Ascending aorta (tissue), 2 donors: ENCODE data around the gene KATNB1. TPM values are rescaled to one million over a fixed set of nuclear protein-coding genes. Genes with fewer than 3 reads are reported as not detected.
A peak's percentile ranks its signal among the peaks of the same experiment; 100 is the strongest.
"Not testable (repeated sequence)": the region's sequence is repeated elsewhere in the genome, so short reads cannot be mapped to it uniquely, and the experiment has no call there.

ENCODE experiments used
- DNase-seq, 2 donors: peaks; one replicate each; pipeline ENCODE4 v3.0.0-alpha.2; 2019; ENCODE audit warnings: low spot score in 2 of 2
- H3K27ac ChIP-seq, 2 donors: fragments of 200-600 bp; sonication (generic); one replicate each; pipeline ENCODE4 v1.5.1; 2016 to 2017; ENCODE audit warnings: mild to moderate bottlenecking in 1 of 2
- H3K27me3 ChIP-seq: fragments of 200-600 bp; sonication (generic); one replicate; pipeline ENCODE4 v1.5.1; 2017
- H3K36me3 ChIP-seq, 2 donors: fragments of 200-600 bp; sonication (generic); one replicate each; pipeline ENCODE4 v1.5.1; 2016
- H3K4me1 ChIP-seq, 2 donors: fragments of 200-600 bp; sonication (generic); one replicate each; pipeline ENCODE4 v1.5.1; 2016 to 2017; ENCODE audit warnings: mild to moderate bottlenecking in 1 of 2
- H3K4me3 ChIP-seq, 2 donors: fragments of 200-600 bp; sonication (generic); one replicate each; pipeline ENCODE4 v1.5.1; 2016 to 2017; ENCODE audit warnings: mild to moderate bottlenecking in 1 of 2
- H3K9me3 ChIP-seq, 2 donors: fragments of 200-600 bp; sonication (generic); one replicate each; pipeline ENCODE4 v1.5.1; 2016
- CTCF ChIP-seq, 3 experiments: fragments of 200-600 bp in 2 of 3; fragments of 450-650 bp in 1 of 3; sonication (generic) in 2 of 3; IDR thresholded peaks; one replicate each; pipeline ENCODE4 v1.5.1; 2016 to 2019; ENCODE audit warnings: antibody characterized with exemption in 3 of 3, mild to moderate bottlenecking in 1 of 3, moderate library complexity in 1 of 3
- intact Hi-C: fragments of 100-400 bp; cut with DNase I; formaldehyde crosslinking; loops from one replicate; pipeline ENCODE4 v1.15.1; 2023
- total RNA-seq: library from RNA; depleted of rRNA; stranded (reverse); fragments of >200 nt; gene quantifications from one replicate; pipeline ENCODE4 v1.1.0, GENCODE V29; 2016

Gene KATNB1
- total RNA-seq, 1 donor from 2014 or later = 35.3 TPM

DNA sequence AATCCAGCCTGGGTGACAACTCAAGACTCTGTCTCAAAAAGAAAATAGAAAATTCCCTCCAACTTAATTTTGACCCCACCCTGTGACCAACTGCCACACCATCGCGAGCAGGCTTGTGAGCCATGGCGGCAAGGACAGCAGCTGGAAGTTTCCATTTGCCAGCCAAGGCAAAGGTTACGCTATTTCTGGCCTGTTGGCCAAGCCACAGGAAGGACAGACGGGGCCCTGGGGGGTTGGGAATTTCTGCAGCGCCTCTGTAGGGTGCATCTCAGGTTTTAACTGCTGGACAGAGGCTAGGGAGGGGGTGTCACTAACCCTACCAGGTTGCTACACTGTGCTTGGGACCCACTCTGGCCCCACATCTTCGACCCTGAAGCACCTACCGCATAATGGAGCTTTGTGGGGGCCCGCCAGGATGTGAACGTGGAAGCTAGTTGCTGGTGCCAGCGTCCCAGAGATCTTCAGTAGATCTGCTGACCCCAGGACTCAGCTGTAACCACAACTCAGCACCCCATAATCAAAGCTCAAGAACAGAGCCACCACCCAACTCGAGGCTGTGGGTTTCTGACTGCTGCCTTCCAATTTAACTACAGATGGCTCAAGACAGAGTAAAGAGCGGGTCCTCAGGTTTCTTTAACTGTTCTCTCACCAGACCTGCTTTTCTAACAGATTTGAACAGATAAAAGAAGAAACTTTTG, 55.8 kb downstream of the KATNB1 start:
- Histone ChIP-seq H3K27me3 (no peaks in the 10 kb centered on the region), H3K4me1 (no peaks in the 10 kb centered on the region), H3K4me3 (no peak overlapping the region), H3K9me3 (no peaks in the 10 kb centered on the region), H3K27ac (no peak overlapping the region), H3K36me3 (peaks cover 26 to 56% of the 10 kb centered on the region in 2 donors)
- no peak for DNase-seq
- no peak for TF ChIP-seq CTCF (IDR thresholded peaks at IDR 0.05)
- intact Hi-C loops = no loop called here

DNA sequence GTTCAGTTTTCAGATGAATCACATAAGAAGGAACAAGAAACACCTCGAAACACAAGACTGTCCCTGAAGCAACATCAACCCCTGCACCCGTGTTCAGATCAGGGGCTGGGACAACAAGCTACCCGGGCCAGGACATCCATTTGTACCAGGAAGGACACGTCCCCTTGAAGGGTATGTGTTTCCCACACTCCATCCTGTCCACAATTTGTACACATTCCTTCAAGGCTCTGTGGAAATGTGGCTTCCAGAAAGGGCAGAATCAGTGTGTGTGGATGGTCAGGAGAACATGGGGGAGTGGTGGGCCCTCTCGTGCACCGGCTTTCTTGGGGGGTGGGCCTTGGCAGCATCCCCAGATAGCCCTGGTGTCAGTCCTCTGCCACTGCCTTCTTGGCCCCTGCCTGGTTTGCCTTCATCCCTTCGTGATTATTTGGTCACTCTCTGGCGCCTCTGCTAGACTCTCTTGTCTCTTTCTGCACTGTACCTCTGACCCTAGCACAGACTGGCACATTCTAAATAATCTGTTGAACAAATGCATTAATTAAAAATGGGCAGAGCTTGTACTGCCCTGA, 56.4 kb downstream of the KATNB1 start:
- Histone ChIP-seq H3K4me1 (no peaks in the 10 kb centered on the region), H3K9me3 (no peaks in the 10 kb centered on the region), H3K4me3 (no peak overlapping the region), H3K27ac (no peak overlapping the region), H3K27me3 (no peaks in the 10 kb centered on the region), H3K36me3 (peaks cover 28 to 63% of the 10 kb centered on the region in 2 donors)
- intact Hi-C loops = no loop called here
- no peak for DNase-seq
- TF ChIP-seq CTCF (IDR thresholded peaks at IDR 0.05) = no peak

GRCh38 chr16:57794849-57795430, 59.4 kb downstream of the KATNB1 start:
- no peak for DNase-seq
- peaks cover 16 to 46% of the 10 kb centered on the region in 2 donors for H3K36me3 ChIP-seq
- H3K9me3 ChIP-seq = no peaks in the 10 kb centered on the region
- no peak for TF ChIP-seq CTCF (IDR thresholded peaks at IDR 0.05)
- intact Hi-C loops = no loop called here
- H3K27me3 ChIP-seq = no peaks in the 10 kb centered on the region
- no peak overlapping the region for H3K4me3 ChIP-seq
- H3K27ac ChIP-seq = no peak overlapping the region
- H3K4me1 ChIP-seq = peaks cover 0 to 6% of the 10 kb centered on the region in 2 donors

GRCh38 chr16:57795431-57795878, 59.9 kb downstream of the KATNB1 start:
- H3K4me3 ChIP-seq = no peak overlapping the region
- intact Hi-C loops = no loop called here
- peaks cover 16 to 41% of the 10 kb centered on the region in 2 donors for H3K36me3 ChIP-seq
- H3K9me3 ChIP-seq = no peaks in the 10 kb centered on the region
- no peak for DNase-seq
- TF ChIP-seq CTCF (IDR thresholded peaks at IDR 0.05) = peak; percentile 7 to 22 (median 22)
- H3K27me3 ChIP-seq = no peaks in the 10 kb centered on the region
- H3K4me1 ChIP-seq = peaks cover 0 to 10% of the 10 kb centered on the region in 2 donors
- no peak overlapping the region for H3K27ac ChIP-seq

DNA sequence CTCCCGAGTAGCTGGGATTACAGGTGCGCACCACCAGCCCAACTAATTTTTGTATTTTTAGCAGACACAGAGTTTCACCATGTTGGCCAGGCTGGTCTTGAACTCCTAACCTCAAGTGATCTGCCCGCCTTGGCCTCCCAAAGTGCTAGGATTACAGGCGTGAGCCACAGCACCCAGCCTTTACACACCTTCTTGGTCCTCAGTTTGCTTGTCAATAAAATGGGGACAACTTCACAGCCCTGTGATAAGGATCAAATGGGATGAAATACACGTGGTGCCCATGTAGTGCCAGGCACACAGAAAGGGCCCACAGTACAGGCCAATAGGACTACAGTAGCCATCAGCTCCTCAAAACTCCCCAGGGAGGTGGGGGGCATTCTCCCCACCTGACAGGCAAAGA, 60.4 kb downstream of the KATNB1 start:
- H3K27me3 ChIP-seq, intact Hi-C loops, H3K9me3 ChIP-seq, DNase-seq, H3K4me3 ChIP-seq, H3K27ac ChIP-seq: not testable (repeated sequence)
- H3K4me1 ChIP-seq = peaks cover 0 to 16% of the 10 kb centered on the region in 2 donors
- peaks cover 16 to 36% of the 10 kb centered on the region in 2 donors for H3K36me3 ChIP-seq

DNA sequence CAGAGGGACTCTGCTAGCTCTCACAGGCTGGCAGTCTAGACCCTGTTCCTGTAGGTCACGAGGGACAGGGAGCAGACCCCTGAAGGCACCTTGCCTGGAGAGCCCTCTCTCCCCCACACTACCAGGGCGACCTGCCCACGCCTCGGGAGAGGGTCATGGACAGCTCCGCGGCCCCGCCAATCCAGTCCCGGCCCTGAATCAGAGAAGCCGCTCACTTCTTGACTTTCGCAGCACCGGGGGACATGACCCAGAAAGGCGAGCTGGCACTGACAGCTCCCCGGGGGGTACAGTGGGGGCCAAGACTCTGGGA, 61.6 kb downstream of the KATNB1 start:
- no peak for TF ChIP-seq CTCF (IDR thresholded peaks at IDR 0.05)
- H3K27ac ChIP-seq = no peak overlapping the region
- no peaks in the 10 kb centered on the region for H3K27me3 ChIP-seq
- H3K9me3 ChIP-seq = no peaks in the 10 kb centered on the region
- DNase-seq = no peak
- intact Hi-C loops = no loop called here
- H3K4me3 ChIP-seq = no peak overlapping the region
- peaks cover 0 to 18% of the 10 kb centered on the region in 2 donors for H3K4me1 ChIP-seq
- peaks cover 16 to 34% of the 10 kb centered on the region in 2 donors for H3K36me3 ChIP-seq
